GM21367 (cell line): Measurements from ENCODE around the gene MS4A10.
"Not testable (repeated sequence)": the region's sequence is repeated elsewhere in the genome, so short reads cannot be mapped to it uniquely, and the experiment has no call there.

Experiments used
- ATAC-seq: cut with Tn5 transposase; IDR thresholded peaks from one replicate; pipeline ENCODE4 v1.9.1; 2021; ENCODE audit not compliant: unreplicated experiment

MS4A10 gene

DNA sequence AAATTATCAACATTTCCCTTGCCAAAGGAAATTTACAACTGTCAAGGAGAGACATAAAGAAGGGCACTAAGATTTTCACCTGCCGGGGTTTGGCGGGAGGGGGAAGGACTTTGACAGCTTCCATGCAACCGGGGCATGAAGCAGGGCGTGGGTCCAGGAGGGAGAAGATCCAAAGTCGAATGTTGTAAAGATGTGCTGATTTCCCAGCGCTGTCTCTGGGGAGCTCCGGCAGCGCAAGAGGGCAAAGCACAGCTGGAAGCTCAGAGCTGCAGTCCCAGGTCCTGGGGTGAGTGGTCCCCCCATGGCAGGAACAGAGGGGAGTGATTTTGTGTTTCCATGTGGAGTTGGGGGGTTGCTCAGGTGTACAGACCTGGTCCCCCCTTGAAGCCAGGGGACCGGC, at the start of gene MS4A10:
Gene MS4A10, plus strand, starts transcription at position 198 of the 400 bp plus-strand sequence. CDS start 5,003 bp downstream, outside the sequence.
- no peak for ATAC-seq

DNA sequence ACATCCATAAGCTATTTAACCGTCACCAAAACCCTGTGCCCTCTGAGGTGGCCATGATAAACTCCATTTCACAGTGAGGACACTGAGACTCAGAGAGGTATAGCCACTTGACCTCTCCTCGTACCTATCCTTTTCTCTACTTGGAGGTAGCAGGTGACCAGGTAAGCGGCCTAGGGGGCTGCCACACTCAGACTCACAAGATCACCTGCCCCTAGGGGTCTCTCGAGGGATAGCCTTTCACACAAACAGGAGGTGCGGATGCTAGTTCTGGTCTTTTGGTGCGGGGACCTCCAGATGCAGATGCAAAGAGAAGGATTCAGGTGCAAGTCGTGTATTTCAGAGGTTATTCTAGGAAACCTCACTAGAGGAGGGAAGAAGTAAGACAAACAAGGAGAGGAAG, 46.0 kb upstream of the MS4A10 start:
- ATAC-seq: no peak

DNA sequence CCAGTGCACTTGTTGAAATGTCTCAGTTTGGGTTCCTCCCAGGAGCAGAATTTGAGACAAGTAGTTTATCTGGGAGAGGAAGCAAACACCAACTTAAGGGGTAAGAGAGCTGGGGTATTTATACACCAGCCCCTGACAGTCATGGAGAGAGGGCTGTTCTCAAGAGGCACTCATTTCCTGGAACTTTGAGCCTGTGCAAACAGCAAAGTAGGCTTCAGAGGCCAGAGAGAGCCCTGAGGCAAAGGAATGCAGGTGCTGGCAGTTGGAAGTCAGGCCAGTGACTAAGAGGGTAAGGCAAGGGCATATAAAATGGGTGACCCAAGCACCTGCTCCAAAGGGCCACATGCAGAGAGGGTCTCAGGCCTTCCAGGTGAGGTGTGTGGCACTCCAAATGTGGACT, 44.6 kb upstream of the MS4A10 start:
- ATAC-seq: no peak

DNA sequence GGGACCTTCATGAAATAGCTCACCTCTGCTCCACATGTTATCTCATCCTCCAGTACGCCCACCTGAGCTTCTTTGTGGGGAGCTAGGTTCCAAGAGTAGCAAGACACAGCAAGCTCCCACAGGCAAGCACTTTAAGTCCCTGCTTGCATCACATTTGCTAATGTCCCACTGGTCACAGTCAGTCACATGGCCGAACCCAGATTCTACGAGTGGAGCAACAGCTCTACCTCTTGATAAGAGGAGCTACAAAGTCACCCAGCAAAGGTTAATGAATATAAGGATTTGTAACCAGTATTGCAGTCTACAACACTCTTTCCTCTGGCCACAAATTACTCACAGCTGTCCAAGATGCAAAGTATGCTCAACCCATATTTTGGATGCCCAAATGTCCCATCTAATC, 43.7 kb upstream of the MS4A10 start:
- ATAC-seq: no peak

DNA sequence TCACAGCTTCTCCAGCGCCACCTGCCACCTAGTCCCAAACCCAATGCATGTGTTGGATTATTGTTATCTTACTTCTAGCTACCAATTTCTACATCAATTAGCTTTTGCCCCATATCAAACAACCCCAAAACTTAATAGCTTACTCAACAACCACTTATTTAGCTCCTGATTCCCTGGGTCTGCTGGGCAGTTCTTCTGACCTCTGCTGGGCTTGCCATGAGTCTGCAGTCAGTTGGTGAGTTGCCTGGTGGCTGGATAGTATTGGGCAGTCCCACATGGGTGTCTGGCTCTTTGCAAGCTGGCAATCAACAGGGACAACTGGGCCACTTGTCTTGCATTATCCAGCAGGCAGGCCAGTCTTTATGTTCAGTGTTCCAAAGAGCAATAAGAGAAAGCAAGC, 42.1 kb upstream of the MS4A10 start:
- no peak for ATAC-seq

DNA sequence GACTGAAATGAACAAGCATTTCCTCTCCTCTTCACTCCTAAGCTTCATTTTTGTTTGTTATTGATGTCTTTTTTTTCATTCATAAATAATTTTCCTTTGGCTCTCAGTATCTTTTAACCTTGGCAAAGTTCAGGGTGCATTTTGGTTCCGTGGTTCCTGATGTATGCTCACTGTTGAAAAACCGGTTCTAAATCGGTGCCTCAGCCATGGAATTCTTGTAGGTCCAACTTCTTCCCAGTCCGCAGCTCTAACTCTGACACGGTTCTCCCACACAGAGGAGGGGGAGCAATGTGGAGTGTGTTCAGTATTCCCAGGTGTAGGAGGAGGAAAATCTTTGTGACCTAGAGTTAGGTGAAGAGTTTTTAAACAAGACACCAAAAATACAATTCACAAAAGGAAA, 41.0 kb upstream of the MS4A10 start:
- no peak for ATAC-seq

DNA sequence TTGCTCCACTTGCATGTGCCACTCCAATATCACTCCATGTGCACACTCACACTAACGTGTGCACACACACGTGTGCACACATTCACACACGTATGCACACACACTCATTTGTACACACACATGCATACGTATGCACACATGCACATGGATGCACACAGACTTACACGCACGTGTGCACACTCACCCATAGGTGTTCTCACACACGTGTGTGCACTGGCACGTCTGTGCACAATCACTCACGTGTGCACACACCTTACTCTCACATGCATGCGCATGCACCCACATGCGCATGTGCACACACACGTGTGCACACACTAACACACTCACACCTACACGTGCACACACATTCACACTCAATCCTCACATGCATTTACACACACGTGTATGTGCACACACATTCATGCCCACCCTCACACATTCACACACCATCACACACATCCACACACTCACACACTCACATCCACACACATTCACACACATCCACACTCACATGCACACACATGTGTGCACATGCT, 37.7 kb upstream of the MS4A10 start:
- ATAC-seq: no peak

DNA sequence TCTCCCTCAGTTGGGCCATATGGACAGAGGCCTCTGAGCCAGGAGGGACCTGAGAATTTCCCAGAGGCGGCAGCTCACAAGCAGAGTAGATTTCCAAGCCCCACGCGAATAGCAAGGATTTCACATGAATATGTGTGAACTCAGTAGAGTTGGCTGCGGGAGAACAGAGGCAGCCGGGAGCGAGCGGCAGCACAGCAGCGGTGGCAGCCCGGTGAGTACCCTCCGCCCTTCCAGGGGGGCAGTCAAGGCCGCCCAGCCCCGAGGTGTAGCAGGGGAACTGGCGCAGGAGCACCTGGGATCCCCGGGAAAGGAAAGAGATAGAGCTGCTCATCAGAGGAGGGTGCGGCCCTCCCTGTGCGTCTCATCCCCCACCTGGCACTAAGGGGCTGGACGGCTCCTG, 36.9 kb upstream of the MS4A10 start:
- ATAC-seq: no peak

DNA sequence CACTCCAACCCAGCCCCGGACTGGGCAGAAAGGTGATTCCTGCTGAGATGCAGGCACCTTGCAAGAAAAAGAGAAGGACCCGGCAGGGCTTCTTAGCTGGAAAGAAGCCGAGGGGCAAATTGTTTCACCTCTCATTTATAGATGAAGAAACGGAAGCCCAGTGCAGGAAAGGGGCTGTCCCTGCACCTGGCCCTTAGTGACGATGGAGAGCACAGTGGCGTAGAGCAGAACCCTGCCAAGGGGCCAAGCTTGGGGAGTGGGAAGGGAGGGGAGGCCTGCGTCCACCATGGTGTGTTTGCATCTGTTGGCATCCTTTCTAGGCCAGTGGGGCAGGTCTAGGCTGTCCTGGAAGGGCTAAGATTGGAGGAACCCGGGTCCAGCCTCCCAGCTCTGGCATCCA, 36.3 kb upstream of the MS4A10 start:
- ATAC-seq: no peak

DNA sequence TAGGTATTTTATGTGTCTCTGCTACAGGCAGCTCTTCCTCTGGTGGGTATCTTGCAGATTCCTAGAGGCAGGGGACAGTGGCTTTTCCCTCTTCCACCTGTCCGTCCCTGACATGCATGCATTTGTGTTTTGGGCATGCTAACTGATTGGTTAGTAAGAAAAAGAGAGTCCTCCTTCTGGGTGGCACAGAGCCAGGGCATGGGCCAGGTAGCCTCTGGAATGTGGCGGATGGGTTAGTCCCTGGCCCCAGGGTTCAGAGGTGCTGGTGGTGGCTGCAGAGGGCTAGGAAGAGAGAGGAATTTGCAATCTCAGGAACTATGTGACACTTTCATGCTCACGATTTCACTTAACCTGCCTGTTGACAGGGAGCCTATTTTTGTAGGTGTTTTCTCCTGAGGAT, 34.2 kb upstream of the MS4A10 start:
- ATAC-seq: no peak

DNA sequence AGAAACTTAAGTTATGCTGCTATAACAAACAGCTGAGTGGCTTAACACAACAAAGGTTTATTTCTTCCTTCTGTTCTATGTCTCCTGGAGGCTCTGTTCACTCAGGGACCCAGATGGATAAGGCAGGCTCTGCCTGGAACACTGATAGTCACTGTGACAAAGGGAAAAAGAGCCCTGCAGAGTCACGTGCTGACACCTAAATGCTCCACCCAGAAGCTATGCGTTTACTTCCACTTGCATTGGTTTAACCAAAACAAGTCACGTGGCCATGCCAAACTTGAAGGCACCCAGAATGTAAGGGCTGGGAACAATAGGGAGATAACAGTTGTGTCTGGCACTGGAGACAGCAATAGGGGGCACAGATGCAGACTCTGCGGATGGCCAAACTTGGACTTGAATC, 31.8 kb upstream of the MS4A10 start:
- ATAC-seq: no peak

DNA sequence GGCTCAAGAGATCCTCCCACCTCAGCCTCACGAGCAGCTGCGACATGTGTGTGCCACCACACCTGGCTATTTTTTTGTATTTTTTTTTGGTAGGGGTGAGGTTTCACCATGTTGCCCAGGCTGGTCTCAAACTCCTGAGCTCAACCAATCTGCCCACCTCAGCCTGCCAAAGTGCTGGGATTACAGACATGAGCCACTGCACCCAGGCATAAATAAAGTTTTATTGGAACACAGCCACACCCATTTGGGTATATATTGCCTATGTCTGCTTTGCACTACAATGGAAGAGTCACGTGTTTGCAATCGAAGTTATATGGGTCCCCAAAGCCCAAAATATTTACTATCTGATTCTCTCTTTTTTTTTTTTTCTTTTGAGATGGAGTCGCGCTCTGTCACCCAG, 30.2 kb upstream of the MS4A10 start:
- ATAC-seq: no peak

DNA sequence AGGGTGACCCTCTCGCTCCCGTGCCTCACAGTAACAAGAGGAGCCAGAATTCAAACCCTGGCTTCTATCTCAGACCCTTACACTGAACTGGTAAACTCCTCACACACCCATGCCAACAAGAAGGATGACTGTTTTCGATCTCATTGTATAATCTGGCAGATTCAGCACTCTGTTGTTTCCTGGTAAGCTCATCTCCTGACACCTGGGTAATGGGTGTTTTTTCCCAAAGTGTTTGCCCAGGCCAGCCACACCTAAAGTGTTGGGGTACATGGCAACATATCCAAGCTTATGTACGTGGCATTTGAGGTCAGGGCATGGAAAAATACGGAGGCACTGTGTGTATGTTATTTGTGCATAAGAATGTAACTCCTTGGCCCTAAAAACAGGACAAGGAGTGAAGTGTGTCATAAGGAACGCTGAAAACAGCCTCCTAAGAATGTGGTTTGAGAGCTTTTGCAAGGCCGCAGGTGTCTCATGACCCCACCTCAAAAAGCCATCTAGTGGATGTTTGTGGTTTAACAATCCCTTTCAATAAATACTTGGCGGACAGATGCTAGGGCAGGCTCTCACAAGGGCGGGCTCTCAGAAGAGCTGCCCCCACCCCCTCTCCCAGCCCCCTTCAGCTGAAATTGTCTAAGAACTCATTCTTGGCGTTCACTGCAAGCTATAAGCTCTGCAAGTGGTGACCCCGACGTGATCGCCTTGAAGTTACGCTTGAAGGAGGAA, 28.7 kb upstream of the MS4A10 start, which contains the start of gene MS4A15:
Gene MS4A15, plus strand, starts transcription at position 561 of the 726 bp plus-strand sequence. CDS start 6,867 bp downstream, outside the sequence.
- ATAC-seq: no peak

DNA sequence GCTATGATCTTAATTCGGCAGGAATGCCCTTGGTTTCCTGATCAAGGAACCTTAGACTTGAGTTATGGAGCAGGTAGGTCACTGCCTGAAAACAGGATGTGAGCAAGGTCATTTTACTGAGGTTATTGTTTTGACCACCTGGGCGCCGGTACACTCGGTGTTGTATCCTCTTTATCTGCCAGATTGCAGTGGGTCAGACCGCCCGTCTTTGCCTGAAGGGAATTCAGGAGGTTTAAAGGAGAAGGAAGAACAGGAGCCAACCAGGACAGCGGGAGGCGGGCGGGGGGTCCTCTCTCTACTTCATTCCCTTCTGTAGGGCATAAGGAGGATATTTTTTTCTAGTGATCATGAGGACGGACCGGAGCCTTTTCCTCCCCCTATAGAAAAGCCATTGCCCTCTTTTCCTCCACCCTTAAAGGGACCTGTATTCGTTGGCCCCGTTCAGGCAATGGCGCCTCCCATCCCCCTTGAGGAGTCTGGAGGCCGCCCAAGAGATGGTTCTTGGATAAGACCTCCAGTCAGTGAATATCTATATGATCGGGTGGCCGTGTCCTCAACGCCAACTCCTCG, 27.8 kb upstream of the MS4A10 start:
- ATAC-seq: no peak

DNA sequence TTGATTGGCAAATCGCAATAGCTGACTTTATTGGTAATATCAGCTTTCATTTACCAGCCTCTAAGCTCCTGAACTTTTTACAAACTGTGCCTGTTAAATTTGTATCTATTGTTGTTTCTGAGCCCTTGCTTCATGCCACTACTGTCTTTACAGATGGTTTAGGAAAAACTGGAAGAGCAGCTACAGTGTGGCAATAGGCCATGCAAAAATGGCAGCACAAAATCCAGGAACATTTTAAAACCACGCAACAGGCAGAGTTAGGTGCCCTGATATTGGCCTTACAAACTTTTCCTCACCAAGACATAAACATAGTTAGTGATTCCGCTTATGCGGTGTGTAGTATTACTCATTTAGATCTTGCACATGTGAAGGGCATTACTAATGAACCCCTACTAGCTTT, 26.5 kb upstream of the MS4A10 start:
- ATAC-seq: not testable (repeated sequence)

DNA sequence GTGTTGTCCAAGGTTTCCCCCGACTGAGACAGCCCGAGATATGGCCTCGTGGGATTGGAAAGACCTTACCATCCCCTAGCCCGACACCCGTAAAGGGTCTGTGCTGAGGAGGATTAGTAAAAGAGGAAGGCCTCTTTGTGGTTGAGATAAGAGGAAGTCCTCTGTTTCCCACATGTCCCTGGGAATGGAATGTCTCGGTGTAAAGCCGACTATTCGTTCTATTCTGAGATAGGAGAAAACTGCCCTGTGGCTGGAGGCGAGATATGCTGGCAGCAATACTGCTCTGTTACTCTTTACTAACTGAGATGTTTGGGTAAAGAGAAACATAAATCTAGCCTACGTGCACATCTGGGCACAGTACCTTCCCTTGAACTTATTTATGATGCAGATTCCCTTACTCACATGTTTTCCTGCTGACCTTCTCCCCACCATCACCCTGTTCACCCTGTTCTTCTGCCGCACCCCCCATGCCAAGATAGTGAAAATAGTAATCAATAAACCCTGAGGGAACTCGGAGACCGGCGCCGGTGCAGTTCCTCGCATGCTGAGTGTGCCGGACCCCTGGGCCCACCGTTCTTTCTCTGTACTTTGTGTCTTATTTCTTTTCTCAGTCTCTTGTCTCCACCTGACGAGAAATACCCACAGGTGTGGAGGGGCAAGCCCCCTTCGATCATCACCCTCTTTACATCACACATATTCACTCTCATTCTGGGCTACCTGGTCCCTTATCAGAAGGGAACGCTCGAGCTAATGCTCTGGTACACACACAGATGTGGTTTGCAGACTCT, 25.5 kb upstream of the MS4A10 start:
- not testable (repeated sequence) for ATAC-seq

DNA sequence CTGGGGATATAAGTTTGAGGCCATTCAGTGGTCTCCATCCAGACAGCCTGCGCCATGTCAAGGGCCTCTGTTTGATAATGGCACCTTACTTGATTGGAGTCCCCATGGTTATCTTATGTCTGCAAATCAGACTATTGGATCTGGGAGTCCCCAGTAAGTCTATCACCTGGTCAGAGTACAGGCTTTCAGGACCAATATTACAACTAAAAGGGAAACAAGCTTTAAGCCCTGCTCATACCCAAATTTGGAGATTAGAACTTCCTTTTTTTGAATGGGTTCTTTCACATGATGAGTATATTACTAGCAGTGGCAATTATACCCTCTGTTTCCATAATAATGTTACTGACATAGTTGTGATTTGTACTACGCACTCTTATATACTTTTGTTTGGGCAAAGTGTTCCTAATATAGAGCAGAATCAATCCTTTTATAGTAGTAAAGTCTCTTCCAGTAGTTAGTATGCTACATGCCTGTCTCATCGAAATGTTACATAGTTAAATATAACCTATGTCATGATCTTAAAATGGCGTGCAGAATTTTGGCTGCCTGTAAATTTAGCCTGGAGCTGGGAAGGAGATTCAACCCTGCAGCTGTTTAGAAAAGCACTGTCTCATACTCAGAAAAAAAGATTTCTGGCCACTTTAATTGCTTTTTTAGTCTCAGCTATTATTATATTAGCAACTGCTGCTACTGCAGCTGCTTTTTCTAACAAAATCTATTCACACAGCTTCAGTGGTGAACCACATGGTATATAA, 23.5 kb upstream of the MS4A10 start:
- no peak for ATAC-seq

DNA sequence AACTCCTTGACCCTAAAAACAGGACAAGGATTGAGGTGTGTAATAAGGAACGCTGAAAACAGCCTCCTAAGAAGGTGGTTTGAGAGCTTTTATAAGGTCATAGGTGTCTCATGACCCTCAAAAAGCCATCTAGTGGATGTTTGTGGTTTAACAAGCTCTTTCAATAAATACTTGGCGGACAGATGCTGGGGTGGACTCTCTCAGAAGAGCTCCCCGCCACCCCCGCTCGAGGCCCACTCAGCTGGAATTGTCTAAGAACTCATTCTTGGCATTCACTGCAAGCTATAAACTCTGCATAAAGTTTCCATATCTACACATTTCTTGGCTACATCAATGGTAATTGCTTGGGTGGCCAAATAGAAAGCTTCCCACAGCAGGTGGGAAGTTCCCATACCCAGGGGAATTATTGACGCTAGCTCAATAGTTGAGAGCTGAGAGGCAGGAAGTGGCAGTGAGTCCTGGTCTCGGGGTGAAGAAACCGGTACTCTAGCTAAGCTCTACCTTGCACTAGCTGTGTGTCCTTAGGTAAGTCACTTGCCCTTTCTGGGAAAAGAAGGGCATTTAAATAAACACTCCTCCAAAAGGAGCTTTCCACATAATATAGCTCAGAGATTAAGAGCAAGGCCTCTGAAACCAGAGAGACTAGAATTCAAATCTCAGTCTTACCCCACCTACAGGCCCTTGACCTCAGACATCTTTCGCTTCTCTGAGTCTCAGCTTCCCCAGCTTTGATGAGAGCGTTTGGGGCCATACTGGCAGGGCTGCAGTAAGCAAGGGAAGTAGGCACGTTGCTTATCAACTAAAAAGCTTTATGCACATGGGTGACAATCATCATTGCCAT, 22.1 kb upstream of the MS4A10 start:
- ATAC-seq: peak; percentile 56

DNA sequence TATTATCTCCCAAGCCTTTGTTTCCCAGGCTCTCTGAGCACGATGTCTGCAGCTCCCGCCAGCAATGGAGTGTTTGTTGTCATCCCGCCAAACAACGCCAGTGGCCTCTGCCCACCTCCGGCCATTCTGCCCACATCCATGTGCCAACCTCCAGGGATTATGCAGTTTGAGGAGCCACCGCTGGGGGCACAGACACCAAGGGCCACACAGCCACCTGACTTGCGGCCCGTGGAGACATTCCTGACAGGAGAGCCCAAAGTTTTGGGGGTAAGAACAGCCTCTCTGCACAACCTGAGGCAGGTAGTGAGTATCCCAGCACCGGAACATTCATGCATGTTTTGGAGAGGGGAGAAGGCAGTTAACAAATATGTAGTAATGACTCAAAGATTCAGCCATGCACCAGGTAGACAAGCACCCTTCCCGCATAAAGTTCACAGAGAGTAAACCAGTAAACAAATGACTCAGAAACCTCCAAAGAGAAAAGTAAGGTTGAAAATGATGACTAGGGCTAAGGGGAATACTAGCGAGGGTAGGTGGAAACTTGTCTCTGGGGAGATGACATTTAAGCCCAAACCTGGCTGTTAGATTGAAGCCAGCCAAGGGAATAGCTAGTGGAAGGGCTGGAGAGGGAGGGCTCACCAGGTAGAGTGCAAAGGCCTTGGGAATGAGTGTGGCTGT, 21.3 kb upstream of the MS4A10 start:
- no peak for ATAC-seq

DNA sequence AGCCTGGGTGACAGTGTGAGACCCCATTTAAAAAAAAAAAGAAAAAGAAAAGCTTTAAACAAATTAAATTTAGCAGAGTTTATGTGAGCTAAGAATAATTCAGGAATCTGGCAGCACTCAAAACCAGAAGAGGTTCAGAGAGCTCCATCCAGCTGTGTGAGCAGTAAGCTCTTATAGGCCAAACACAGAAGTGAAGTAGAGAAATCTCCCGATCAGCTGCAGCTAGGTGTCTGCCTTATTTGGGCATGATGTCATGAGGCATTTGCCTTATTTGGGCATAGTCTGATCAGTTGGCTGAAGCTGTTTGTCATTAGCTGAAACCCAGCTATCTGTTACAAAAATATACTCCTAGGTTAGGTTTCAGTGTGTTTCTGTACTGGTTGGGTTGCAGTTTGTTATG, 20.3 kb upstream of the MS4A10 start:
- ATAC-seq: peak; percentile 38
